GM12878 (cell line): ENCODE data around the gene ZBTB18.

Experiments used
- BRCA1 ChIP-seq: IDR thresholded peaks from 2 replicates; pipeline ENCODE4 v1.6.1; 2011; ENCODE audit warnings: low read depth, low read length, improper control_type of control experiment
- CEBPB ChIP-seq, 2 experiments: fragments of 150-350 bp in 1 of 2; IDR thresholded peaks; 2 replicates each; pipeline ENCODE4 v1.6.1; 2012 to 2014; ENCODE audit warnings: low read depth in 2 of 2, low read length in 2 of 2, borderline replicate concordance in 1 of 2, inconsistent platforms in 1 of 2
- CHD2 ChIP-seq: IDR thresholded peaks from 2 replicates; pipeline ENCODE4 v1.6.1; 2011; ENCODE audit warnings: low read depth, low read length, improper control_type of control experiment, borderline replicate concordance
- EZH2 ChIP-seq: IDR thresholded peaks from 2 replicates; pipeline ENCODE4 v1.6.1; 2012; ENCODE audit warnings: low read depth, mild to moderate bottlenecking, control low read depth, inconsistent platforms, low read length, borderline replicate concordance; ENCODE audit not compliant: control insufficient read depth
- JUND ChIP-seq: IDR thresholded peaks from 2 replicates; pipeline ENCODE4 v1.6.1; 2012; ENCODE audit warnings: low read depth, mild to moderate bottlenecking, low read length, improper control_type of control experiment, moderate library complexity
- MXI1 ChIP-seq: fragments of 150-350 bp; IDR thresholded peaks from 2 replicates; pipeline ENCODE4 v1.6.1; 2011; ENCODE audit warnings: low read depth, mild to moderate bottlenecking, inconsistent platforms, low read length, improper control_type of control experiment
- POLR2A ChIP-seq: IDR thresholded peaks from 2 replicates; pipeline ENCODE4 v1.6.1; 2011; ENCODE audit warnings: low read depth, mild to moderate bottlenecking, low read length
- RAD21 ChIP-seq: IDR thresholded peaks from 2 replicates; pipeline ENCODE4 v1.6.1; 2011; ENCODE audit warnings: mild to moderate bottlenecking, low read depth, low read length, moderate library complexity; ENCODE audit not compliant: insufficient read depth
- RFX5 ChIP-seq: IDR thresholded peaks from 2 replicates; pipeline ENCODE4 v1.6.1; 2011; ENCODE audit warnings: low read depth, low read length, improper control_type of control experiment
- ZNF274 ChIP-seq: IDR thresholded peaks from one replicate; pipeline ENCODE4 v1.8.0; 2011; ENCODE audit not compliant: insufficient read length, insufficient read depth
- TF ChIP-seq, protein P1 (sequence below): IDR thresholded peaks from 2 replicates; pipeline ENCODE4 v1.6.1; 2012; ENCODE audit warnings: mild to moderate bottlenecking, low read depth, low read length
- TF ChIP-seq, protein P2 (sequence below), 3 experiments: IDR thresholded peaks in 2 of 3; conservative IDR thresholded peaks in 1 of 3; 2 replicates each; pipeline ENCODE4 v1.5.1; 2011; ENCODE audit warnings: low read depth in 3 of 3, low read length in 3 of 3, mild to moderate bottlenecking in 3 of 3, control low read depth in 2 of 3, moderate library complexity in 2 of 3, inconsistent platforms in 1 of 3, mixed read lengths in 1 of 3; ENCODE audit not compliant: control insufficient read depth in 2 of 3, insufficient read depth in 1 of 3; ENCODE audit errors: extremely low read depth in 1 of 3

DNA sequence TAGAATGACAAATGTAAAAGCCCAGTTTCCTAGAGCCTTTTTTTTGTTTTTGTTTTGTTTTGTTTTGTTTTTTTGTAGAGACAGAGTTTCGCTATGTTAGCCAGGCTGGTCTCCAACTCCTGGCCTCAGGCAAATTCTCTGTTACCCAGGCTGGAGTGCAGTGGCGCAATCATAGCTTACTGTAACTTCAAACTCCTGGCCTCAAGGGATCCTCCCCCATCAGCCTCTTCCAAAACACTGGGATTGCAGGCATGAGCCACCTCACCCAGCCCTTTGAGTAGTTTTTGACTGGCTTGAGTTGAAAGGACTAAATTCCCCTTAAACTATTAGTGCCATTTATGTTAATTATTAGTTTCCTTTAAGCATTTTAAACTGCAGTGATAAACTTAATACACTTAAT lies 28.8 kb upstream of the ZBTB18 start:
- TF ChIP-seq, protein P1, sequence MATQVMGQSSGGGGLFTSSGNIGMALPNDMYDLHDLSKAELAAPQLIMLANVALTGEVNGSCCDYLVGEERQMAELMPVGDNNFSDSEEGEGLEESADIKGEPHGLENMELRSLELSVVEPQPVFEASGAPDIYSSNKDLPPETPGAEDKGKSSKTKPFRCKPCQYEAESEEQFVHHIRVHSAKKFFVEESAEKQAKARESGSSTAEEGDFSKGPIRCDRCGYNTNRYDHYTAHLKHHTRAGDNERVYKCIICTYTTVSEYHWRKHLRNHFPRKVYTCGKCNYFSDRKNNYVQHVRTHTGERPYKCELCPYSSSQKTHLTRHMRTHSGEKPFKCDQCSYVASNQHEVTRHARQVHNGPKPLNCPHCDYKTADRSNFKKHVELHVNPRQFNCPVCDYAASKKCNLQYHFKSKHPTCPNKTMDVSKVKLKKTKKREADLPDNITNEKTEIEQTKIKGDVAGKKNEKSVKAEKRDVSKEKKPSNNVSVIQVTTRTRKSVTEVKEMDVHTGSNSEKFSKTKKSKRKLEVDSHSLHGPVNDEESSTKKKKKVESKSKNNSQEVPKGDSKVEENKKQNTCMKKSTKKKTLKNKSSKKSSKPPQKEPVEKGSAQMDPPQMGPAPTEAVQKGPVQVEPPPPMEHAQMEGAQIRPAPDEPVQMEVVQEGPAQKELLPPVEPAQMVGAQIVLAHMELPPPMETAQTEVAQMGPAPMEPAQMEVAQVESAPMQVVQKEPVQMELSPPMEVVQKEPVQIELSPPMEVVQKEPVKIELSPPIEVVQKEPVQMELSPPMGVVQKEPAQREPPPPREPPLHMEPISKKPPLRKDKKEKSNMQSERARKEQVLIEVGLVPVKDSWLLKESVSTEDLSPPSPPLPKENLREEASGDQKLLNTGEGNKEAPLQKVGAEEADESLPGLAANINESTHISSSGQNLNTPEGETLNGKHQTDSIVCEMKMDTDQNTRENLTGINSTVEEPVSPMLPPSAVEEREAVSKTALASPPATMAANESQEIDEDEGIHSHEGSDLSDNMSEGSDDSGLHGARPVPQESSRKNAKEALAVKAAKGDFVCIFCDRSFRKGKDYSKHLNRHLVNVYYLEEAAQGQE, result no peak
- TF ChIP-seq, protein P2, sequence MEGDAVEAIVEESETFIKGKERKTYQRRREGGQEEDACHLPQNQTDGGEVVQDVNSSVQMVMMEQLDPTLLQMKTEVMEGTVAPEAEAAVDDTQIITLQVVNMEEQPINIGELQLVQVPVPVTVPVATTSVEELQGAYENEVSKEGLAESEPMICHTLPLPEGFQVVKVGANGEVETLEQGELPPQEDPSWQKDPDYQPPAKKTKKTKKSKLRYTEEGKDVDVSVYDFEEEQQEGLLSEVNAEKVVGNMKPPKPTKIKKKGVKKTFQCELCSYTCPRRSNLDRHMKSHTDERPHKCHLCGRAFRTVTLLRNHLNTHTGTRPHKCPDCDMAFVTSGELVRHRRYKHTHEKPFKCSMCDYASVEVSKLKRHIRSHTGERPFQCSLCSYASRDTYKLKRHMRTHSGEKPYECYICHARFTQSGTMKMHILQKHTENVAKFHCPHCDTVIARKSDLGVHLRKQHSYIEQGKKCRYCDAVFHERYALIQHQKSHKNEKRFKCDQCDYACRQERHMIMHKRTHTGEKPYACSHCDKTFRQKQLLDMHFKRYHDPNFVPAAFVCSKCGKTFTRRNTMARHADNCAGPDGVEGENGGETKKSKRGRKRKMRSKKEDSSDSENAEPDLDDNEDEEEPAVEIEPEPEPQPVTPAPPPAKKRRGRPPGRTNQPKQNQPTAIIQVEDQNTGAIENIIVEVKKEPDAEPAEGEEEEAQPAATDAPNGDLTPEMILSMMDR (IDR thresholded peaks at IDR 0.05 in 2 of 3, conservative IDR thresholded peaks at IDR 0.05 in 1 of 3; ENCODE audit: control insufficient read depth in 2 of 3, extremely low read depth in 1 of 3, insufficient read depth in 1 of 3, low read depth in 3 of 3, low read length in 3 of 3), result no peak
- TF ChIP-seq POLR2A (no peak), CEBPB (IDR thresholded peaks at IDR 0.05; ENCODE audit: borderline replicate concordance in 1 of 2, low read depth in 2 of 2, low read length in 2 of 2) (no peak), EZH2 (no peak), RAD21 (no peak), JUND (no peak), MXI1 (no peak), ZNF274 (no peak), RFX5 (no peak), BRCA1 (no peak), CHD2 (no peak)
